ENCODE results near the gene BORCS6.

The BORCS6 gene

GRCh38 chr17:8153957-8154607 lies 35.9 kb downstream of the BORCS6 start:
- peak in 2 of 3 experiments; percentile 30 for DNase-seq

- DNase-seq = peak in 1 of 3 experiments; percentile 8
Measured at GRCh38 chr17:8153525-8153956, 36.4 kb downstream of the BORCS6 start.

- DNase-seq = no peak
Measured at GRCh38 chr17:8153031-8153451, 36.9 kb downstream of the BORCS6 start.

GRCh38 chr17:8152112-8152775 lies 37.7 kb downstream of the BORCS6 start, which contains the start of gene PER1:
Gene PER1 (minus strand): TSS chr17:8152404. CDS start chr17:8150706, 1,698 bp downstream.
- DNase-seq = peak; percentile 86 to 92 (median 90)

- DNase-seq = peak in 2 of 3 experiments; percentile 41 to 47
Measured at GRCh38 chr17:8151641-8152111, 38.3 kb downstream of the BORCS6 start.

GRCh38 chr17:8151120-8151640 lies 38.8 kb downstream of the BORCS6 start:
- DNase-seq = peak; percentile 67 to 84 (median 77)

- DNase-seq = no peak
Measured at GRCh38 chr17:8150194-8151119, 39.5 kb downstream of the BORCS6 start.

- DNase-seq = no peak
Measured at GRCh38 chr17:8149419-8150193, 40.4 kb downstream of the BORCS6 start.

- no peak for DNase-seq
Measured at GRCh38 chr17:8148560-8148959, 41.4 kb downstream of the BORCS6 start.

- no peak for DNase-seq
Measured at GRCh38 chr17:8147805-8148404, 42.1 kb downstream of the BORCS6 start.

- DNase-seq = no peak
Measured at GRCh38 chr17:8147141-8147804, 42.7 kb downstream of the BORCS6 start.

GRCh38 chr17:8146381-8147140 lies 43.4 kb downstream of the BORCS6 start:
- no peak for DNase-seq

- DNase-seq = no peak
Measured at GRCh38 chr17:8145811-8146210, 44.2 kb downstream of the BORCS6 start.

- no peak for DNase-seq
Measured at GRCh38 chr17:8144401-8145231, 45.4 kb downstream of the BORCS6 start.

GRCh38 chr17:8143581-8144400 lies 46.2 kb downstream of the BORCS6 start:
- DNase-seq = no peak

GRCh38 chr17:8142887-8143580 lies 46.9 kb downstream of the BORCS6 start:
- no peak for DNase-seq

GRCh38 chr17:8142158-8142886 lies 47.7 kb downstream of the BORCS6 start:
- DNase-seq = no peak

Data from NCI-H1417 (cell line).